ENCODE results near the gene RFLNA. TPM values are rescaled to one million over a fixed set of nuclear protein-coding genes. Genes with fewer than 3 reads are reported as not detected.

RFLNA gene
- 0.10 TPM for total RNA-seq

GRCh38 chr12:124294780-124295341, at the start of gene RFLNA:
Gene RFLNA (plus strand): TSS chr12:124295093. CDS start chr12:124295430, 337 bp downstream.
- no peak within 1 kb of the TSS for H3K4me3 ChIP-seq (ENCODE audit: low read length)
- peaks cover 5% of the 10 kb centered on the region for H3K4me1 ChIP-seq (ENCODE audit: insufficient read depth, low read length)
- H3K9me3 ChIP-seq (ENCODE audit: low read depth, low read length), result no peaks in the 10 kb centered on the region
- peaks cover 28% of the 10 kb centered on the region for H3K27me3 ChIP-seq (ENCODE audit: insufficient read depth, low read length)

GRCh38 chr12:124247331-124247730, 47.6 kb upstream of the RFLNA start:
- Histone ChIP-seq H3K4me3 (ENCODE audit: low read length) (no peak overlapping the region), H3K27me3 (ENCODE audit: insufficient read depth, low read length) (no peaks in the 10 kb centered on the region), H3K9me3 (ENCODE audit: low read depth, low read length) (peaks cover 11% of the 10 kb centered on the region), H3K4me1 (ENCODE audit: insufficient read depth, low read length) (peaks cover 49% of the 10 kb centered on the region)

- H3K9me3 ChIP-seq (ENCODE audit: low read depth, low read length), result peaks cover 11% of the 10 kb centered on the region
- no peaks in the 10 kb centered on the region for H3K27me3 ChIP-seq (ENCODE audit: insufficient read depth, low read length)
- H3K4me1 ChIP-seq (ENCODE audit: insufficient read depth, low read length), result peaks cover 37% of the 10 kb centered on the region
- H3K4me3 ChIP-seq (ENCODE audit: low read length), result no peak overlapping the region
Observed at GRCh38 chr12:124248941-124249825, 45.7 kb upstream of the RFLNA start.

- Histone ChIP-seq H3K9me3 (ENCODE audit: low read depth, low read length) (peaks cover 11% of the 10 kb centered on the region), H3K4me1 (ENCODE audit: insufficient read depth, low read length) (peaks cover 33% of the 10 kb centered on the region), H3K4me3 (ENCODE audit: low read length) (no peak overlapping the region), H3K27me3 (ENCODE audit: insufficient read depth, low read length) (no peaks in the 10 kb centered on the region)
Observed at GRCh38 chr12:124251186-124251585, 43.7 kb upstream of the RFLNA start.

- no peak overlapping the region for H3K4me3 ChIP-seq (ENCODE audit: low read length)
- H3K9me3 ChIP-seq (ENCODE audit: low read depth, low read length), result no peaks in the 10 kb centered on the region
- peaks cover 23% of the 10 kb centered on the region for H3K4me1 ChIP-seq (ENCODE audit: insufficient read depth, low read length)
- no peaks in the 10 kb centered on the region for H3K27me3 ChIP-seq (ENCODE audit: insufficient read depth, low read length)
Observed at GRCh38 chr12:124252964-124253363, 41.9 kb upstream of the RFLNA start.

- Histone ChIP-seq H3K4me1 (ENCODE audit: insufficient read depth, low read length) (peaks cover 20% of the 10 kb centered on the region), H3K9me3 (ENCODE audit: low read depth, low read length) (no peaks in the 10 kb centered on the region)
Observed at GRCh38 chr12:124254126-124254525, 40.8 kb upstream of the RFLNA start.

GRCh38 chr12:124259154-124260066, 35.5 kb upstream of the RFLNA start:
- Histone ChIP-seq H3K27me3 (ENCODE audit: insufficient read depth, low read length) (no peaks in the 10 kb centered on the region), H3K4me3 (ENCODE audit: low read length) (no peak overlapping the region), H3K9me3 (ENCODE audit: low read depth, low read length) (no peaks in the 10 kb centered on the region), H3K4me1 (ENCODE audit: insufficient read depth, low read length) (peaks cover 11% of the 10 kb centered on the region)

More at GRCh38 chr12:124254126-124254525, 40.8 kb upstream of the RFLNA start:
- Histone ChIP-seq H3K27me3 (ENCODE audit: insufficient read depth, low read length) (no peaks in the 10 kb centered on the region), H3K4me3 (ENCODE audit: low read length) (no peak overlapping the region)

GRCh38 chr12:124261885-124262284, 33.0 kb upstream of the RFLNA start:
- no peaks in the 10 kb centered on the region for H3K9me3 ChIP-seq (ENCODE audit: low read depth, low read length)
- peaks cover 11% of the 10 kb centered on the region for H3K4me1 ChIP-seq (ENCODE audit: insufficient read depth, low read length)
- no peak overlapping the region for H3K4me3 ChIP-seq (ENCODE audit: low read length)
- H3K27me3 ChIP-seq (ENCODE audit: insufficient read depth, low read length), result no peaks in the 10 kb centered on the region

- Histone ChIP-seq H3K4me3 (ENCODE audit: low read length) (no peak overlapping the region), H3K4me1 (ENCODE audit: insufficient read depth, low read length) (peaks cover 8% of the 10 kb centered on the region), H3K27me3 (ENCODE audit: insufficient read depth, low read length) (no peaks in the 10 kb centered on the region), H3K9me3 (ENCODE audit: low read depth, low read length) (no peaks in the 10 kb centered on the region)
Observed at GRCh38 chr12:124264089-124264795, 30.7 kb upstream of the RFLNA start.

- Histone ChIP-seq H3K4me1 (ENCODE audit: insufficient read depth, low read length) (peaks cover 1% of the 10 kb centered on the region), H3K27me3 (ENCODE audit: insufficient read depth, low read length) (no peaks in the 10 kb centered on the region), H3K9me3 (ENCODE audit: low read depth, low read length) (no peaks in the 10 kb centered on the region), H3K4me3 (ENCODE audit: low read length) (no peak overlapping the region)
Observed at GRCh38 chr12:124264879-124265278, 30.0 kb upstream of the RFLNA start.

GRCh38 chr12:124267205-124267778, 27.6 kb upstream of the RFLNA start:
- Histone ChIP-seq H3K4me3 (ENCODE audit: low read length) (no peak overlapping the region), H3K27me3 (ENCODE audit: insufficient read depth, low read length) (no peaks in the 10 kb centered on the region), H3K4me1 (ENCODE audit: insufficient read depth, low read length) (no peaks in the 10 kb centered on the region), H3K9me3 (ENCODE audit: low read depth, low read length) (no peaks in the 10 kb centered on the region)

GRCh38 chr12:124270671-124271070, 24.2 kb upstream of the RFLNA start:
- Histone ChIP-seq H3K4me3 (ENCODE audit: low read length) (no peak overlapping the region), H3K9me3 (ENCODE audit: low read depth, low read length) (no peaks in the 10 kb centered on the region), H3K27me3 (ENCODE audit: insufficient read depth, low read length) (no peaks in the 10 kb centered on the region), H3K4me1 (ENCODE audit: insufficient read depth, low read length) (no peaks in the 10 kb centered on the region)

- H3K27me3 ChIP-seq (ENCODE audit: insufficient read depth, low read length), result no peaks in the 10 kb centered on the region
Observed at GRCh38 chr12:124273630-124274029, 21.3 kb upstream of the RFLNA start.

GRCh38 chr12:124276337-124276736, 18.6 kb upstream of the RFLNA start:
- Histone ChIP-seq H3K4me3 (ENCODE audit: low read length) (no peak overlapping the region), H3K9me3 (ENCODE audit: low read depth, low read length) (no peaks in the 10 kb centered on the region), H3K27me3 (ENCODE audit: insufficient read depth, low read length) (peaks cover 6% of the 10 kb centered on the region), H3K4me1 (ENCODE audit: insufficient read depth, low read length) (no peaks in the 10 kb centered on the region)

More at GRCh38 chr12:124273630-124274029, 21.3 kb upstream of the RFLNA start:
- no peak overlapping the region for H3K4me3 ChIP-seq (ENCODE audit: low read length)
- H3K9me3 ChIP-seq (ENCODE audit: low read depth, low read length), result no peaks in the 10 kb centered on the region
- no peaks in the 10 kb centered on the region for H3K4me1 ChIP-seq (ENCODE audit: insufficient read depth, low read length)
